A673 (cell line): ENCODE data around the gene ANKRD9. TPM values are rescaled to one million over a fixed set of nuclear protein-coding genes. Genes with fewer than 3 reads are reported as not detected.

ENCODE experiments used
- BruUV-seq: library from RNA; stranded (reverse); fragments of 400-500 nt; replicated peaks from 2 replicates; lab custom pipeline; 2021; lab: Mats Ljungman, UMichigan
- CTCF ChIA-PET: fragments of 300-600 bp; sonication (Branson Sonifier 250); formaldehyde crosslinking; loops from one replicate; lab custom pipeline; 2022; ENCODE audit warnings: antibody characterized with exemption; lab: Charles Lee
- POLR2A ChIA-PET: fragments of 300-600 bp; sonication (Branson Sonifier 250); formaldehyde crosslinking; loops from one replicate; lab custom pipeline; 2022; ENCODE audit warnings: antibody characterized with exemption; ENCODE audit not compliant: low non-redundant PET; lab: Charles Lee
- DNase-seq: peaks from one replicate; pipeline ENCODE4 v3.0.0-alpha.2; 2015; ENCODE audit warnings: low spot score
- H3K27ac ChIP-seq: fragments of 200-600 bp; sonication (generic); 2 replicates; pipeline ENCODE4 v1.5.1; 2016; ENCODE audit warnings: mixed run types, low read depth, mild to moderate bottlenecking, mixed read lengths, antibody characterized with exemption, low read length; ENCODE audit not compliant: poor library complexity, severe bottlenecking
- H3K27me3 ChIP-seq: fragments of 200-600 bp; sonication (generic); replicated peaks from 2 replicates; pipeline ENCODE4 v1.6.1; 2017; ENCODE audit warnings: mixed run types, low read depth, mild to moderate bottlenecking, mixed read lengths, antibody characterized with exemption, low read length; ENCODE audit not compliant: insufficient read depth, poor library complexity
- H3K36me3 ChIP-seq: fragments of 200-600 bp; sonication (generic); 2 replicates; pipeline ENCODE4 v1.6.1; 2016; ENCODE audit warnings: mixed run types, mild to moderate bottlenecking, mixed read lengths, antibody characterized with exemption, low read length; ENCODE audit not compliant: insufficient read depth, poor library complexity, severe bottlenecking
- H3K4me1 ChIP-seq: fragments of 200-600 bp; sonication (generic); 2 replicates; pipeline ENCODE4 v1.6.1; 2017; ENCODE audit warnings: mixed run types, mild to moderate bottlenecking, mixed read lengths, antibody characterized with exemption, low read length; ENCODE audit not compliant: insufficient read depth, poor library complexity, severe bottlenecking
- H3K4me3 ChIP-seq: fragments of 200-600 bp; sonication (generic); 2 replicates; pipeline ENCODE4 v1.5.1; 2016; ENCODE audit warnings: low read depth, mixed run types, mild to moderate bottlenecking, mixed read lengths, low read length; ENCODE audit not compliant: poor library complexity, severe bottlenecking
- H3K9me3 ChIP-seq: fragments of 200-600 bp; sonication (generic); 2 replicates; pipeline ENCODE4 v1.6.1; 2016; ENCODE audit warnings: mixed run types, low read depth, mild to moderate bottlenecking, mixed read lengths, antibody characterized with exemption, low read length; ENCODE audit not compliant: poor library complexity, severe bottlenecking
- CTCF ChIP-seq: fragments of 300-800, 200-600 bp; sonication (generic); conservative IDR thresholded peaks from 2 replicates; pipeline ENCODE4 v1.5.1; 2017; ENCODE audit warnings: low read depth, mild to moderate bottlenecking, antibody characterized with exemption, low read length, moderate library complexity, mixed read lengths
- EZH2 ChIP-seq: fragments of 200-600 bp; sonication (generic); IDR thresholded peaks from 2 replicates; pipeline ENCODE4 v1.6.1; 2017; ENCODE audit warnings: borderline replicate concordance, low read depth, mild to moderate bottlenecking, mixed read lengths, antibody characterized with exemption, low read length; ENCODE audit not compliant: poor library complexity, severe bottlenecking
- intact Hi-C: fragments of 100-400 bp; cut with micrococcal nuclease; formaldehyde crosslinking; loops from one replicate; pipeline ENCODE4 v1.10.0; 2022; ENCODE audit not compliant: unreplicated experiment
- total RNA-seq: library from RNA; stranded (reverse); gene quantifications from 2 replicates; pipeline ENCODE4 v1.2.3, GENCODE V29; 2021

ANKRD9 gene
- total RNA-seq, 1 experiment from 2014 or later = 28.0 TPM

- peaks cover 13% of the 10 kb centered on the region for H3K36me3 ChIP-seq
- POLR2A ChIA-PET = no interaction called here
Observed at GRCh38 chr14:102507081-102507856, 2.3 kb downstream of the ANKRD9 start.

GRCh38 chr14:102506626-102506925 lies 3.0 kb downstream of the ANKRD9 start:
- BruUV-seq = no TSS peak
- no peak overlapping the region for H3K4me3 ChIP-seq
- H3K27ac ChIP-seq = no peak overlapping the region
- DNase-seq = no peak
- ChIA-PET CTCF (no interaction called here), POLR2A (no interaction called here)
- no peaks in the 10 kb centered on the region for H3K27me3 ChIP-seq
- H3K4me1 ChIP-seq = peaks cover 15% of the 10 kb centered on the region
- H3K9me3 ChIP-seq = no peaks in the 10 kb centered on the region
- H3K36me3 ChIP-seq = peaks cover 13% of the 10 kb centered on the region
- intact Hi-C loops = no loop called here
- TF ChIP-seq EZH2 (no peak), CTCF (no peak)

More at GRCh38 chr14:102507081-102507856, 2.3 kb downstream of the ANKRD9 start:
- CTCF ChIA-PET = no interaction called here
- no peak for DNase-seq
- Histone ChIP-seq H3K27me3 (no peaks in the 10 kb centered on the region), H3K4me3 (no peak overlapping the region), H3K9me3 (no peaks in the 10 kb centered on the region), H3K27ac (no peak overlapping the region), H3K4me1 (peaks cover 15% of the 10 kb centered on the region)
- intact Hi-C loops = no loop called here
- BruUV-seq = no TSS peak
- no peak for TF ChIP-seq EZH2
- TF ChIP-seq CTCF = no peak

- intact Hi-C loops = no loop called here
- no peak for TF ChIP-seq CTCF
- no peak for TF ChIP-seq EZH2
- H3K4me3 ChIP-seq = no peak overlapping the region
- no peaks in the 10 kb centered on the region for H3K27me3 ChIP-seq
- no peaks in the 10 kb centered on the region for H3K9me3 ChIP-seq
- peaks cover 13% of the 10 kb centered on the region for H3K36me3 ChIP-seq
- H3K4me1 ChIP-seq = peaks cover 15% of the 10 kb centered on the region
- no peak overlapping the region for H3K27ac ChIP-seq
- no peak for DNase-seq
- no TSS peak for BruUV-seq
- POLR2A ChIA-PET = no interaction called here
- CTCF ChIA-PET = no interaction called here
Observed at GRCh38 chr14:102505775-102506625, 3.6 kb downstream of the ANKRD9 start.
